Lung (tissue), 12 donors: ENCODE data around the gene NCBP2L. TPM values are rescaled to one million over a fixed set of nuclear protein-coding genes. Genes with fewer than 3 reads are reported as not detected.
A peak's percentile ranks its signal among the peaks of the same experiment; 100 is the strongest.

Source experiments
- ATAC-seq: fragments of 200-7000 bp; cut with Tn5 transposase; one replicate; pipeline ENCODE4 v1.9.1; 2020; ENCODE audit warnings: moderate number of reproducible peaks; ENCODE audit not compliant: insufficient read depth, low FRiP score
- DNase-seq, 3 donors: peaks; one replicate each; pipeline ENCODE4 v3.0.0-alpha.2; 2013 to 2017
- H3K27ac ChIP-seq, 2 donors: one replicate each; pipeline ENCODE4 v1.5.1; 2013; ENCODE audit warnings: mild to moderate bottlenecking in 2 of 2, moderate library complexity in 2 of 2, control low read depth in 1 of 2, inconsistent platforms in 1 of 2, low read depth in 1 of 2, low read length in 1 of 2
- H3K27me3 ChIP-seq, 3 donors: one replicate each; pipeline ENCODE4 v1.5.1; 2013; ENCODE audit warnings: low read length in 2 of 3; ENCODE audit not compliant: control insufficient read depth in 3 of 3, insufficient read depth in 3 of 3
- H3K36me3 ChIP-seq, 4 donors: one replicate each; pipeline ENCODE4 v1.5.1; 2013; ENCODE audit warnings: low read length in 4 of 4, mild to moderate bottlenecking in 1 of 4, moderate library complexity in 1 of 4; ENCODE audit not compliant: control insufficient read depth in 4 of 4, insufficient read depth in 4 of 4
- H3K4me1 ChIP-seq, 5 donors: one replicate each; pipeline ENCODE4 v1.5.1; 2013; ENCODE audit warnings: low read length in 5 of 5, mild to moderate bottlenecking in 2 of 5, moderate library complexity in 1 of 5; ENCODE audit not compliant: control insufficient read depth in 5 of 5, insufficient read depth in 5 of 5
- H3K4me3 ChIP-seq: one replicate; pipeline ENCODE4 v1.5.1; 2013; ENCODE audit warnings: mild to moderate bottlenecking, control low read depth, moderate library complexity
- H3K9ac ChIP-seq, 2 donors: one replicate each; pipeline ENCODE4 v1.5.1; 2013; ENCODE audit warnings: low read length in 2 of 2, control low read depth in 1 of 2; ENCODE audit not compliant: insufficient read depth in 1 of 2
- H3K9me3 ChIP-seq, 4 donors: one replicate each; pipeline ENCODE4 v1.5.1; 2013; ENCODE audit warnings: low read length in 3 of 4, mild to moderate bottlenecking in 1 of 4, moderate library complexity in 1 of 4; ENCODE audit not compliant: control insufficient read depth in 4 of 4, insufficient read depth in 3 of 4
- CTCF ChIP-seq: IDR thresholded peaks from 2 replicates; pipeline ENCODE4 v1.5.1; 2012; ENCODE audit warnings: mild to moderate bottlenecking; ENCODE audit errors: control extremely low read depth, extremely low read depth
- WGBS, 2 donors: extraction: QIAGEN DNeasy Blood & Tissue Kit; methylation state at CpG; one replicate each; pipeline ENCODE4 v1.1.7; 2013; 5-methylcytosine and 5-hydroxymethylcytosine counted together
- polyA plus RNA-seq, 2 donors: library from polyadenylated mRNA; stranded (reverse); fragments of 200-250 nt; gene quantifications; one replicate each; pipeline ENCODE4 v1.2.1, GENCODE V29; 2013
- total RNA-seq, 2 donors: library from RNA; depleted of rRNA in 1 of 2; stranded (reverse); fragments of >200 nt in 1 of 2; gene quantifications; one replicate each; pipeline ENCODE4 v1.2.1, GENCODE V29; 2014 to 2021
- donor health status: control.
- donor health status: control.
- donor health status: Bipolar disorder and iron deficiency.
- donor health status: healthy.
- donor health status: DM: yes; HTN: yes; CAD: no.

The NCBP2L gene
- total and polyA plus RNA-seq, 4 donors = 0.03 to 0.12 (median 0.10) TPM

GRCh38 chrX:107733686-107734085, 43.8 kb upstream of the NCBP2L start:
- H3K27ac ChIP-seq = peak overlapping the region in 1 of 2 donors; percentile 6
- WGBS, 2 donors = 76 to 91% methylated on average over 4 of the region's 4 CpGs
- no peak overlapping the region for H3K4me3 ChIP-seq
- no peak for TF ChIP-seq CTCF
- H3K9ac ChIP-seq = no peak overlapping the region
- peaks cover 0 to 12% (median 0%) of the 10 kb centered on the region in 3 donors for H3K27me3 ChIP-seq
- ATAC-seq = no peak
- no peak for DNase-seq
- H3K9me3 ChIP-seq = peaks cover 0 to 2% (median 0%) of the 10 kb centered on the region in 4 donors
- H3K4me1 ChIP-seq = peaks cover 13 to 39% (median 23%) of the 10 kb centered on the region in 5 donors
- no peaks in the 10 kb centered on the region for H3K36me3 ChIP-seq

GRCh38 chrX:107734646-107735045, 42.9 kb upstream of the NCBP2L start:
- 67 to 71% methylated on average over 3 of the region's 3 CpGs for WGBS, 2 donors
- ATAC-seq (no peak), DNase-seq (no peak)
- peak overlapping the region in 1 of 2 donors; percentile 39 for H3K27ac ChIP-seq
- peaks cover 0 to 2% (median 0%) of the 10 kb centered on the region in 4 donors for H3K9me3 ChIP-seq
- no peak for TF ChIP-seq CTCF
- no peak overlapping the region for H3K9ac ChIP-seq
- peaks cover 5 to 30% (median 19%) of the 10 kb centered on the region in 5 donors for H3K4me1 ChIP-seq
- H3K27me3 ChIP-seq = peaks cover 0 to 16% (median 7%) of the 10 kb centered on the region in 3 donors
- no peaks in the 10 kb centered on the region for H3K36me3 ChIP-seq
- no peak overlapping the region for H3K4me3 ChIP-seq

- H3K9me3 ChIP-seq = peaks cover 0 to 2% (median 0%) of the 10 kb centered on the region in 4 donors
- 55 to 58% methylated on average over 8 of the region's 8 CpGs for WGBS, 2 donors
- no peak overlapping the region for H3K4me3 ChIP-seq
- peaks cover 0 to 31% (median 21%) of the 10 kb centered on the region in 5 donors for H3K4me1 ChIP-seq
- DNase-seq (no peak), ATAC-seq (no peak)
- TF ChIP-seq CTCF = no peak
- no peak overlapping the region for H3K9ac ChIP-seq
- H3K27me3 ChIP-seq = peaks cover 0 to 13% (median 11%) of the 10 kb centered on the region in 3 donors
- peak overlapping the region; percentile 25 to 77 for H3K27ac ChIP-seq
- no peaks in the 10 kb centered on the region for H3K36me3 ChIP-seq
Observed at GRCh38 chrX:107736781-107737531, 40.6 kb upstream of the NCBP2L start.
